GM18498 (cell line): ENCODE measurements around the gene LRG1.
"Not testable (repeated sequence)": the region's sequence is repeated elsewhere in the genome, so short reads cannot be mapped to it uniquely, and the experiment has no call there.

Source experiments
- ATAC-seq: cut with Tn5 transposase; IDR thresholded peaks from one replicate; pipeline ENCODE4 v1.9.1; 2021; ENCODE audit warnings: mild to moderate bottlenecking, moderate library complexity; ENCODE audit not compliant: unreplicated experiment

Gene LRG1

GRCh38 chr19:4553092-4553695, 13.4 kb upstream of the LRG1 start:
- no peak for ATAC-seq

GRCh38 chr19:4552525-4552819, 12.6 kb upstream of the LRG1 start:
- ATAC-seq = no peak

- ATAC-seq = no peak
Observed at GRCh38 chr19:4550479-4551050, 10.7 kb upstream of the LRG1 start.

- no peak for ATAC-seq
Observed at GRCh38 chr19:4550018-4550417, 10.2 kb upstream of the LRG1 start.

- no peak for ATAC-seq
Observed at GRCh38 chr19:4548238-4548584, 8.4 kb upstream of the LRG1 start.

GRCh38 chr19:4547303-4548237, 7.7 kb upstream of the LRG1 start:
- no peak for ATAC-seq

- ATAC-seq = no peak
Observed at GRCh38 chr19:4543842-4544647, 4.2 kb upstream of the LRG1 start.

- ATAC-seq = no peak
Observed at GRCh38 chr19:4542896-4543841, 3.3 kb upstream of the LRG1 start.

GRCh38 chr19:4541806-4542145, 1.9 kb upstream of the LRG1 start:
- not testable (repeated sequence) for ATAC-seq

- ATAC-seq = no peak
Observed at GRCh38 chr19:4541114-4541805, 1.4 kb upstream of the LRG1 start.

- no peak for ATAC-seq
Observed at GRCh38 chr19:4539169-4539692, 605 bp downstream of the LRG1 start.

- ATAC-seq = no peak
Observed at GRCh38 chr19:4538601-4538954, 1.3 kb downstream of the LRG1 start.

- ATAC-seq = no peak
Observed at GRCh38 chr19:4537953-4538600, 1.8 kb downstream of the LRG1 start.

GRCh38 chr19:4536798-4537197, 3.0 kb downstream of the LRG1 start:
- no peak for ATAC-seq

GRCh38 chr19:4534836-4535658, 4.8 kb downstream of the LRG1 start, which contains the start of gene PLIN5:
PLIN5 (minus strand) TSS chr19:4535224; CDS start chr19:4534074, 1,150 bp downstream.
- ATAC-seq = no peak

- no peak for ATAC-seq
Observed at GRCh38 chr19:4533835-4534424, 5.9 kb downstream of the LRG1 start.

- ATAC-seq = no peak
Observed at GRCh38 chr19:4533334-4533733, 6.5 kb downstream of the LRG1 start.
